IPS DF 6.9 (cell line): Measurements from ENCODE around the gene SSH2.
"Not testable (repeated sequence)": the region's sequence is repeated elsewhere in the genome, so short reads cannot be mapped to it uniquely, and the experiment has no call there.

Experiments
- DNase-seq: peaks from one replicate; pipeline ENCODE4 v3.0.0-alpha.2; 2013; ENCODE audit warnings: low read depth, low spot score
- H3K27ac ChIP-seq: one replicate; pipeline ENCODE4 v1.5.1; 2013; ENCODE audit warnings: low read length, control low read depth
- H3K27me3 ChIP-seq: 2 replicates; pipeline ENCODE4 v1.6.1; 2013; ENCODE audit warnings: mild to moderate bottlenecking, low read length; ENCODE audit not compliant: control insufficient read depth, insufficient read depth
- H3K36me3 ChIP-seq: 2 replicates; pipeline ENCODE4 v1.6.1; 2013; ENCODE audit warnings: low read length; ENCODE audit not compliant: control insufficient read depth, insufficient read depth
- H3K4me1 ChIP-seq: 2 replicates; pipeline ENCODE4 v1.6.1; 2013; ENCODE audit warnings: low read length; ENCODE audit not compliant: control insufficient read depth, insufficient read depth
- H3K4me3 ChIP-seq: 2 replicates; pipeline ENCODE4 v1.5.1; 2013; ENCODE audit warnings: mild to moderate bottlenecking, low read length
- H3K9me3 ChIP-seq: 2 replicates; pipeline ENCODE4 v1.6.1; 2013; ENCODE audit warnings: low read length, inconsistent platforms; ENCODE audit not compliant: control insufficient read depth, insufficient read depth
- WGBS: extraction: QIAGEN DNeasy Blood & Tissue Kit; methylation state at CpG from one replicate; pipeline ENCODE4 v1.1.7; 2013; ENCODE audit warnings: mixed read lengths, missing lambda C conversion rate; ENCODE audit not compliant: insufficient read length, insufficient coverage; 5-methylcytosine and 5-hydroxymethylcytosine counted together

The SSH2 gene

DNA sequence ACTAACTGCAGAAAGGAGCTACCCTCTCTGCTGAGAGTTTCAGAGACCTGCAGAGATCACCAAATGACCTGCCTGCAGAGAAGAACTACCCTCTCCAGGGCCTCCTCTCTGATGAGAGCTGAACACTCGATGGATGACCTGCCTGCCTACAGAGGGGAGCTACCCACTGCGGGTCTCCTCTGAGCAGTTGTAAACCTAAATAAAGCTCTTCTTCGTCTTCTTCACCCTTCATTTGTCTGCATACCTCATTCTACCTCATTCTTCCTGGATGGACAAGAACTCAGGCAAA lies 24.2 kb downstream of the SSH2 start:
- WGBS = no CpG with 5 or more reads among the region's 3 CpGs
- H3K27ac ChIP-seq = no peak overlapping the region
- H3K9me3 ChIP-seq = no peaks in the 10 kb centered on the region
- no peak for DNase-seq
- no peaks in the 10 kb centered on the region for H3K36me3 ChIP-seq
- H3K27me3 ChIP-seq = no peaks in the 10 kb centered on the region
- no peak overlapping the region for H3K4me3 ChIP-seq
- H3K4me1 ChIP-seq = no peaks in the 10 kb centered on the region

DNA sequence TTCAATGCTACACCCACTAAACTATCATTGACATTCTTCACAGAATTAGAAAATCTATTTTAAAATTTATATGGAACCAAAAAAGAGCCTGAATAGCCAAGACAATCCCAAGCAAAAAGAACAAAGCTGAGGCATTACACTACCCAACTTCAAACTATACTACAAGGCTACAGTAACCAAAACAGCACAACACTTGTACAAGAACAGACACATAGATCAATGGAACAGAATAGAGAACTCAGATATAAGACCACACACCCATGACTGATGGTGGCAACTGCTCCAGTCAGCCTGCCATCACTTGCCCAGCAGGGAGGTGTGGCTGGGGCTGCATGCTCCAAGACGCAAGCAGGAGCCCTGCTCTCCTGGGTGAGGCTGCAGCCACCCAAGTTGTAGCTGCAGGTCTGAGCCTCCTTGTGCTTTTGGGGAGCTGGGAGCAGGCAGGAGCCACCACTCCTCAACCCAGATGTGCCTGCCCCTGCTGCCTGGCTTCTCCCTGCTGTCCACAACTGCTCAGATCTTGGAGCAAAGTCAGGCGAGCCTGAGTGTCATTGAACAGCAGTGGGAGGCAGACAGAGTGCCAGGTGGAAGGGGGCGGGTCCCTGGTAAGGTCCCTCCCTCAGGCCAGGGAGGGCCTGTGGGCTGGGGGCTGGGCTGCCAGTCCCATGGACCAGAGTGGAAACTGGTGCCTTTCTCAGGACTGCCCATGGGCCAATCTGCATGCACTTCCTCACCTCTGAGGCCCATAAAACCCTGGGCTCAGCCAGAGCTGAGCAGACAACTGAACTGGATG lies 24.7 kb downstream of the SSH2 start:
- Histone ChIP-seq H3K9me3 (no peaks in the 10 kb centered on the region), H3K4me1 (no peaks in the 10 kb centered on the region), H3K4me3 (no peak overlapping the region), H3K27ac (no peak overlapping the region), H3K36me3 (no peaks in the 10 kb centered on the region), H3K27me3 (no peaks in the 10 kb centered on the region)
- no peak for DNase-seq
- no CpG with 5 or more reads among the region's 3 CpGs for WGBS

DNA sequence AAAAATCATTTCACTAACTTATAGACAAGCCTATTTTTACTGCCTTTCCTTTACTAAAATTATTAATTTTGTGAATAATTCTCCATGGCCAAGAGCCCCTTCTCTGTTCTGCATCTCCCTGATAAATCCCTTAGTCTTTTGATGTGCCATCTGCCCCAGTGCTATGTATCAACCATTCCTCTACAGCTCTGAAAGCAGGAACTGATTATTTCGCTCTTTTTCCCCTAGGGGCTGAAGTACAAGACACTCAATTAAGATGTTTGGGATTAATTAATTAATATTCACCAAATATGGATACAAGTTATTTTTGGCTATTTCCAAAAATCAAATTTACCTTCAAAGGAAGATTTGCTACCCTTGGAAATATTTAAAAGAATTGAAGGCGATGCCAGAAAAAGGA lies 26.6 kb downstream of the SSH2 start:
- no CpG with 5 or more reads among the region's 2 CpGs for WGBS
- DNase-seq = no peak
- no peaks in the 10 kb centered on the region for H3K4me1 ChIP-seq

DNA sequence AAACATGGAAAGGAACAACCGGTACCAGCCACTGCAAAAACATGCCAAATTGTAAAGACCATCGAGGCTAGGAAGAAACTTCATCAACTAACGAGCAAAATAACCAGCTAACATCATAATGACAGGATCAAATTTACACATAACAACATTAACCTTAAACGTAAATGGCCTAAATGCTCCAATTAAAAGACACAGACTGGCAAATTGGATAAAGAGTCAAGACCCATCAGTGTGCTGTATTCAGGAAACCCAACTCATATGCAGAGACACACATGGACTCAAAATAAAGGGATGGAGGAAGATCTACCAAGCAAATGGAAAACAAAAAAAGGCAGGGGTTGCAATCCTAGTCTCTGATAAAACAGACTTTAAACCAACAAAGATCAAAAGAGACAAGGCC lies 32.9 kb downstream of the SSH2 start:
- not testable (repeated sequence) for H3K27ac ChIP-seq, DNase-seq, H3K4me1 ChIP-seq, H3K27me3 ChIP-seq, H3K4me3 ChIP-seq, H3K36me3 ChIP-seq, H3K9me3 ChIP-seq
- no CpG with 5 or more reads among the region's 4 CpGs for WGBS

More for the DNA sequence above, 26.6 kb downstream of the SSH2 start:
- Histone ChIP-seq H3K27me3 (no peaks in the 10 kb centered on the region), H3K9me3 (no peaks in the 10 kb centered on the region), H3K4me3 (no peak overlapping the region), H3K36me3 (no peaks in the 10 kb centered on the region), H3K27ac (no peak overlapping the region)

DNA sequence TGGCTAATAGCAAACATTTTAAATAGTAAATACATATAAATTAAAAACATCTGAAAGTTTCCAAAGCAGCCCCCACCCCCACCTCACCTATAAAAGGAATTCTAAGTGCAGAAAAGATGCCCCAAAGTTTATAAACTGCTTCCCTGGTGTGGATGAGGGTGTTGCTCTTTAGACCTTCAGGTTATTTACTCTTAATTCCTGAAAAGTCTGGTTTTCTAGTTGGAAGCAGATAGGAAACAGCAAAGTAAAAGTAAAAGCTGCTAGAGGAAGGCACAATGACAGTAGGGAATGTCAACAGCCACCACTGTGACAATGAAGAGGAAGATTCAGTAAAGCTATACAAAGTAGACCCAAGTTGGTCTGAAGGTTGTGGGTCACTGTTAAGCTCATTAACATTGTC lies 37.8 kb downstream of the SSH2 start:
- H3K27ac ChIP-seq = no peak overlapping the region
- H3K4me3 ChIP-seq = no peak overlapping the region
- no peak for DNase-seq
- no peaks in the 10 kb centered on the region for H3K4me1 ChIP-seq
- no peaks in the 10 kb centered on the region for H3K9me3 ChIP-seq
- H3K36me3 ChIP-seq = no peaks in the 10 kb centered on the region
- H3K27me3 ChIP-seq = no peaks in the 10 kb centered on the region

DNA sequence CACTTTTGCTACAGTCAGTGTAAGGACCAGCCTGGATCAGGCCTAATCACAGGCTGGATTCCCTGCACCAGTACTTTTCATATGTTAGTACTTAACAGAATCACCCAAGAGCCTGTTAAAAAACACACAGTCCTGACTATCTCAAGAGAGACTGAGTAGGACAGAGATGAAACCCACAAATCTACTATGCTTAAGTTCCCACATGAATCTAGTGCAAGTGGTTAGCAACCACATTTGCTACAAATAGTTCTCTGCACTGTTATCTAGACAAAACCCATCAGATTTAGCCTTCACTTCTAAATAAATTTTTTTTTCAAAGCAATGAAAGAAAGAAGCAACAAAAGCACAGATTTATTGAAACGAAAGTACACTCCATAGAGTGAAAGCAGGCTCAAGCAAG lies 38.9 kb downstream of the SSH2 start:
- Histone ChIP-seq H3K27me3 (no peaks in the 10 kb centered on the region), H3K4me1 (no peaks in the 10 kb centered on the region), H3K27ac (no peak overlapping the region), H3K4me3 (no peak overlapping the region), H3K9me3 (no peaks in the 10 kb centered on the region), H3K36me3 (no peaks in the 10 kb centered on the region)
- DNase-seq = no peak
- no CpG with 5 or more reads among the region's 1 CpG for WGBS

DNA sequence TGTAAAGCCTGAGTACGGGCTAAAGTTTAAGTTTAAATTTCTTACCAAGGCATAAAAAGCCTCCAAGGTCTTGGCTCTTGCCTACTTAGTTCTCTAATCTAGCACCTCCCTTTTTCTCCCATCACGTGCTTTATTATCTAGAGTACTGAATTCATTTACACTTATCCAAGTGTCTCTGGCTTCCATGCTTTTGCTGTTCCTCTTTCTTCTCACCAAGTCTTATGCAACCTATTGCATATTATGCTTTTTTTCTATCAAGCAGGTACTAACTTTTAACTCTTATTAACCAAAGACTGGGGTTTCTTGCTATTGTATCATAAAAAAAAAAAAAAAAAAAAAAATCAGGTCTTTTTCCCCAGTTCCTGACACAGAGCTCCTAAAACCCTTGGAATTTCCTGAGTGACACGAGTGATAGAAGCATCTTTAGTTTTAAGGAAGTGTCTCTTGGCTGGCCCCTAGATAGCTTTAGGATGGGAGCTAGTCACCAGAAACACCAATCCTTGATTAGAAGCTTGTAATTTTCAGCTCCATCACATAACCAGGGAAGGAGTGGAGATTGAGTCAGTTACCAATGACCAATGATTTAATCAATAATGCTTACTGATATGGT lies 44.9 kb downstream of the SSH2 start:
- Histone ChIP-seq H3K27me3 (no peaks in the 10 kb centered on the region), H3K4me3 (no peak overlapping the region), H3K36me3 (no peaks in the 10 kb centered on the region), H3K9me3 (no peaks in the 10 kb centered on the region), H3K4me1 (no peaks in the 10 kb centered on the region), H3K27ac (no peak overlapping the region)
- no CpG with 5 or more reads among the region's 3 CpGs for WGBS
- DNase-seq = no peak

DNA sequence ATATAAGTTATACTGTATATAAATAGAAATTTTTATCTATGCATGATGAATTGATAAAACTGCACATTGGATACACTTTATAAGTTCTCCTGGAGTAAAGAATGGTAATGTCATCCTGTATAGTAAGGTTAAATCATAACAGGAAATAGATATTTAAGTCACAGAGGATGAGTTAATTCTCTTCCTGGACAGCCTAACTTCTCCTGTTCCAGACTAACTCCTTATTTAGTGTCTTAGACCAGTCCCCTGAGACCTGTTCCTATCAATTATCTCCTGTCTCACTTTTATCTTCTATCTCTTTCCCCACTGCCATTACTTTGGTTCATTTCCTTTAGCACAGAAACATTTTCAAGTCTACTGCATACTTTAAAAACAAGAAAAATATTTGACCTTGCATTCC lies 46.5 kb downstream of the SSH2 start:
- Histone ChIP-seq H3K27ac (no peak overlapping the region), H3K4me1 (no peaks in the 10 kb centered on the region), H3K27me3 (no peaks in the 10 kb centered on the region), H3K4me3 (no peak overlapping the region), H3K9me3 (no peaks in the 10 kb centered on the region), H3K36me3 (no peaks in the 10 kb centered on the region)
- DNase-seq = no peak

DNA sequence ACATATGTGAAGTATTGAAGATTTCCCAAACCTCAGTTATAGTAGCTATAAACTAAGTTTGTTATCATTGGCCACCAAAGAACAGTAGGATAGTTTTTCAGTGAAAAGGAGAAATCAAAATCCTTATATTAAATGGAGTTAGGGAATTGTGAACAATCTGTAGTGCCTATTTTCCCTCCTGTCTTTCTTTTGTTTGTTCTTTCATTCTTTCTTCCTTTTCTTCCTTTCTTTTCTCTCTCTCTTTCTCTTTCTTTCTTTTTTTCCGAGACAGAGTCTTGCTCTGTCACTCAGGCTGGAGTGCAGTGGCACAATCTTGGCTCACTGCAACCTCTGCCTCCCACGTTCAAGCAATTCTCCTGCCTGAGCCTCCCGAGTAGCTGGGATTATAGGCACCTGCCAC lies 48.8 kb downstream of the SSH2 start:
- no CpG with 5 or more reads among the region's 3 CpGs for WGBS
- no peaks in the 10 kb centered on the region for H3K4me1 ChIP-seq
- no peaks in the 10 kb centered on the region for H3K27me3 ChIP-seq
- no peak for DNase-seq
- no peak overlapping the region for H3K4me3 ChIP-seq
- no peak overlapping the region for H3K27ac ChIP-seq
- H3K36me3 ChIP-seq = no peaks in the 10 kb centered on the region
- H3K9me3 ChIP-seq = no peaks in the 10 kb centered on the region

DNA sequence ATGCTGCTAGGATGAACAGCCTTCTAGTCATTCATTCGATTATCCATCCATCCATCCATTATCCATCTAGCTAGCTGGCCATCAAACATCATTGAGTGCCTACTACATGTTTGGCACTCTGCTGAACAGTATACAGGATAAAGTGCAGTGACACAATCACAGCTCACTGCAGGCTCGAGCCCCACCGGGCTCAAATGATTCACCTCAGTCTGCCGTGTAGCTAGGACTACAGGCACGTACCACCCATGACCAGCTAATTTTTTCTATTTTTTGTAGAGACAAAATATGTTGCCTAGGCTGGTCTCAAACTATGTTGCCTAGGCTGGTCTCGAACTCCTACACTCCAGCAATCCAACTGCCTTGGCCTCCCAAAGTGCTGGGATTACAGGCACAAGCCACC lies 50.0 kb downstream of the SSH2 start:
- WGBS = no CpG with 5 or more reads among the region's 6 CpGs
- Histone ChIP-seq H3K27me3 (no peaks in the 10 kb centered on the region), H3K36me3 (no peaks in the 10 kb centered on the region), H3K4me3 (no peak overlapping the region), H3K27ac (no peak overlapping the region), H3K4me1 (no peaks in the 10 kb centered on the region), H3K9me3 (no peaks in the 10 kb centered on the region)
- DNase-seq = no peak

DNA sequence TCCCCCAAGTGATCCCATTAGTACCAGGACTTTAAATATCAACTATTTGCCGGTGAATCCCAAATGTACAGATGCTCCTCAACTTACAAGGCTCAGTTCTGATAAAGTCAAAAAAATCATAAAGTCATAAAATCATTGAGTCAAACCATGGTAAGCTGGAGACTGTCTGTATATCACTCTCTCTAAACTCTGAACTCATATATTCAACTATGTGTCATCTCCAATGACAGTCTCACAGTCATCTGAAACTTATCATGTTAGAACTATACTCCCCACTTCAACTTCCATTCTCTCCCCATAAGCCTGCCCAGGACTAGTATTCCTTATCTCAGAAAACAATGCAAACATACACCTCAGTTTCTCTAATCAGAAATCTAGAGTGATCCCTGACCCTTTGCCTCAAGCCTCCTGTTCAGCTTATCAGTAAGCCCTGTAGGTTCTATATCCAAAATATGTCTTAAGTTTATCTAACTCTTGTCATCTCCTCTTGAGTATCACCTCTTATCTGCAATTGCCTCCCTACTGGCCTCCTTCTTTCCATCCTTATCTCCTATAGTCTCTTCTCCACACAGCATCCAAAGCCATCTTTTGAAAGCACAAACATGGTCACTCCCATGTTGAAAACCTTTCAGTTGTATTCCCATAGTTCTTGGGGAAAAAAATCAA lies 55.0 kb downstream of the SSH2 start:
- Histone ChIP-seq H3K27me3 (no peaks in the 10 kb centered on the region), H3K9me3 (no peaks in the 10 kb centered on the region)

More for the DNA sequence above, 55.0 kb downstream of the SSH2 start:
- DNase-seq = no peak
- Histone ChIP-seq H3K4me1 (no peaks in the 10 kb centered on the region), H3K4me3 (no peak overlapping the region), H3K27ac (no peak overlapping the region), H3K36me3 (no peaks in the 10 kb centered on the region)
- WGBS = no CpG with 5 or more reads among the region's 1 CpG
